Vein endothelial cell (primary cell): Measurements from ENCODE around the gene LENEP. TPM values are rescaled to one million over a fixed set of nuclear protein-coding genes. Genes with fewer than 3 reads are reported as not detected.

Experiments
- small RNA-seq: library from RNA; depleted of rRNA; stranded (forward); fragments of <200 nt; gene quantifications from one replicate; pipeline ENCODE3, GENCODE V24; 2012
- total RNA-seq: library from RNA; depleted of rRNA; stranded (reverse); fragments of >200 nt; gene quantifications from 2 replicates; pipeline ENCODE4 v1.2.3, GENCODE V29; 2012

Gene LENEP, protein sequence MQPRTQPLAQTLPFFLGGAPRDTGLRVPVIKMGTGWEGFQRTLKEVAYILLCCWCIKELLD
- 0.67 and 1.3 TPM in 2 replicates for total RNA-seq

DNA sequence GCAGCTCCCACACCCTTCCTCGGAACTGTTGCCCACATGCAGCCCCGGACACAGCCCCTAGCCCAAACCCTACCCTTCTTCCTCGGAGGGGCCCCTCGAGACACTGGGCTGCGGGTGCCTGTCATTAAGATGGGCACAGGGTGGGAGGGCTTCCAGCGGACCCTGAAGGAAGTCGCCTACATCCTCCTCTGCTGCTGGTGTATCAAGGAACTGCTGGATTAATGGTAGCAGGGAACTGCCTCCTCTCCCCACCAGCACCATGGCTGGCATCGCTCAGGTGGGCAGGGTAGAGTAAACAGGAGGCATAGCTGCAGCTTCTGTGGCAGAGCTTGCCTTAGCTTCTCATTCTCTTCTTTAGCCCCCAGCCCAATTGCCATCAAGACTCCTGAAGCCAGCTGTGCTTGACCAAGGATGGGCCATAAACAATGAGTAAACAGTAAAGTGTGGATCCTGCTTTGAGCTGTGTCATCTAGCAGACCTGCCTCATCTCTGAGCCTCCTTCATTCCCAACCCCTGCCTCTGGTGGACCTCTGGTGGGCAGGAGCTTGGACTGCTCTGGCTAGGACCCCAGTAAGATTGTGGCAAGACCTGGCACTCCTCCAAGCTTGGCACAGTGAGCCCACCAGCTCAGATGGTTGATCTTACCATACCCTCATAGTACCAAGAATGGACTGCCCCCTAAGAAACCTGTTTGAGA lies at the start of gene LENEP:
Gene LENEP, plus strand, starts transcription at position 15 of the 697 bp plus-strand sequence. Its CDS starts 22 bp downstream, at position 37.

DNA sequence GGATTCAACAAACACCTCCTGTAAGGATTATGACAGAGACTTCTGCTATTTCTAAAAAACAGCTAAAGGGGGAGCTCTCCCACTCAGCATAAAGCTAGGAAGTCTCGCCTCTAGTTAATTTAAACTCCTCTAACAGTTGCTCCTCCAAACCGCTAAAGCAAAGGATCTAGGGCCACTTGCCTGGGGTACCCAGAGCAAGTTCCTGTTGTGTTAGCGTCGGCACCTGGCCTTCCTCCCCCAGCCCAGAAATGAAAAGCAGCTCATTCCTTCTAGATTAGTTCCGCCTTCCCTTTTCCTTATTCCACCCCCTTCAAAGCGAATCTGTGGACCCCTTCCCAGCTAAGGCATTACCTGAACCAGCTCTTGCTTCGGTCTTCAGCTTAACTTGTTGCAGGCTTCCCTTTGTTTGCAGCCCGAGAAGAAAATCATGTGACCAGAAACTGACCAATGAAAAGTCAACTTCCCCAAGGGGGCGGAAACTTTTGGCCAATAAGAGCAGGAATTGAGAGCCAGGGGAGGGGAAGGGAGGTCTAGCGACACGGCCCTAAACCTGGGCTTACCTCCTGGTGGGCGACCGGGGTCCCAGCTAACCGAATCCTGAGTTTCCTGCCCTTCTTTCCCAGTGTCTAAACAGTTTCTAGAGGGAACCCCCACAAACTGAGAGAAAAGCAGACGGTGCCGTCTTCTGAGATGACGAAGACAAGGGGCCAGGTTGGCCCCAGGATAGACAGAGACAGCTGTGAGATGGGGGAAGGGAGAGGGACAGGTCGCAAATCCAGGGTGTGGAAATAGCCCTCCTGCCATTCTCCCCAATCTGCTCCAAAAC lies 37.5 kb upstream of the LENEP start, which contains the start of gene PBXIP1:
Gene PBXIP1, minus strand, starts transcription at position 382 of the 826 bp plus-strand sequence. CDS start 2,378 bp downstream, outside the sequence.

DNA sequence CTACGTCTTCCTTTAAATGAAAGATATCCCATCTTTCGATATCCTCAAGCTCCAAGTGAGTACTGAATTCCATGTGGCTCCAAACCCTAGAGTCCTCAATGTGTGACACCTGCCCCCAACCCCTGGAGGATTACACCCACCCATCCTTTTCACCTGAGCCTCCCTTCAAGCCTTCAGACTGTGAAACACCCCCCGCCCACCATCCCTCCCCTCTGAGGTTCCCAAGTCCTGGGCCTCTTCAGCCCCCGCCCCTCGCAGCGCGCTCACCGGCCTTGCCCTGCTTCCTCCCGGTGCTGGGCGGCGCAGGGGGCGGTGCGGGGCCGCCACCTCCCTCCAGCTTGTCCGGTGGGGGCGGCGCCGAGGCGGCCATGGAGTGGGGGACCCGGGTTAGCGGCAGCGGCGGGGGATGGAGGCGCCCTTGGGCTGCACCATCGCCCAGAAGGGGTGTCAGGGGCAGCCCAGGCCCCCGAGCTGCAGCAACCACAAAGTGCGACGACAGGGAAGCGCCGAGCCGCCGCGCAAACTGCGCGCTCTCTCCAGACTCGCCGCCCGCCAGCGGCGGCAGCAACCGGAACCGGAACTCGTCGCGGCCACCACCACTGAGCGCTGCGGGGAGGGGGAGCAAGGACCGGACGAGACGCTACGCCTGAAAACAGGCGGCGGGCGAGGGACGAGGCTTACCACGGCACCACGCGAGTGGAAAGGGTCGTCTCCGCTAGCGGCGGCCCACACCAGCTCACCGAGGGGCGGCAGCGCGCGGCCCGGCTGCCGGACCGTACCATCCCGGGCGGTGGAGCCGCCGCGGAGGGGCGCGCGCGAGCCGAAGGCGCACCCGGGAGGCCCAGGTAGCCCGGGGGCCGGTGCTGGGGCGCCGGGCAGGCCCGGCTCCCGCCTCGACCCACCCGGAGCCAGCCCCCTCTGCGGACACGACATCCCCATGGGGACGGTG lies 31.9 kb upstream of the LENEP start, which contains the start of gene PYGO2:
Gene PYGO2, minus strand, starts transcription at position 576 of the 949 bp plus-strand sequence. Its CDS starts 206 bp downstream, at position 370.

DNA sequence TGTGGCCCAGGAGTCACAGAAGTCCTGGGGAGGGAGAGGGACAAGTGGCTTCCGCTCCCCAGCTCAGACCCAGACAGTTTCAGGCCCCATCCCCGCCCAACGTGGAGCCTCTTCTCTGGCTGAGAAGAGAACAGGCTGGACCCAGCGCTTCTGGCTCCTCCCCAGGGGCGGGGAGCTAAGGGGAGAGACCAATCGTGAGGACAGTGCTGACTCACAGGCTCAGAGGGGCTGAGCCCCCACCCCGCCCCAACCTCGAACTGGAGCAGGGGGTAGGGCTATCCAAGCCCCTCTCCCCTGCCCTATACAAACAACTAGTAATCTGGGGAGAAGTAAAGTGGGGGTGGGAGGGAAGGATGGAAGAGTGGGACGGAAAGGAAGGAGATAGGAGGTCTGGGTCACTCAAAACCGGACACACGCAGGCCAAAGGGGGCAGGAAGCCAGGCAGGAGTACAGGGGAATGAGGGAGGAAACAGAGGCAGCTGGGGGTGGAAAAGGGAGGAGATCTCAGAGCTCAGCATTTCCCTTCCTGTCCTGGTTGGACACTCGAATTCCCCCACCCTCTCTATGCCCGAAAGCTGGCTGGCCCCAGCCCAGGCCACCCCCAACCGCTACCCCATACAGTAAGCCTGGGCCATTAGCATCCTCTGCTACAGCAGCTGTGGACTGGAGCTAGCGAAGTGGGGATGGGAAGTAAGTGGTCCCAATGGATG lies 22.6 kb upstream of the LENEP start, which contains the start of gene SHC1:
Gene SHC1, minus strand, starts transcription at position 117 of the 710 bp plus-strand sequence. CDS start 221 bp downstream, outside the sequence.

DNA sequence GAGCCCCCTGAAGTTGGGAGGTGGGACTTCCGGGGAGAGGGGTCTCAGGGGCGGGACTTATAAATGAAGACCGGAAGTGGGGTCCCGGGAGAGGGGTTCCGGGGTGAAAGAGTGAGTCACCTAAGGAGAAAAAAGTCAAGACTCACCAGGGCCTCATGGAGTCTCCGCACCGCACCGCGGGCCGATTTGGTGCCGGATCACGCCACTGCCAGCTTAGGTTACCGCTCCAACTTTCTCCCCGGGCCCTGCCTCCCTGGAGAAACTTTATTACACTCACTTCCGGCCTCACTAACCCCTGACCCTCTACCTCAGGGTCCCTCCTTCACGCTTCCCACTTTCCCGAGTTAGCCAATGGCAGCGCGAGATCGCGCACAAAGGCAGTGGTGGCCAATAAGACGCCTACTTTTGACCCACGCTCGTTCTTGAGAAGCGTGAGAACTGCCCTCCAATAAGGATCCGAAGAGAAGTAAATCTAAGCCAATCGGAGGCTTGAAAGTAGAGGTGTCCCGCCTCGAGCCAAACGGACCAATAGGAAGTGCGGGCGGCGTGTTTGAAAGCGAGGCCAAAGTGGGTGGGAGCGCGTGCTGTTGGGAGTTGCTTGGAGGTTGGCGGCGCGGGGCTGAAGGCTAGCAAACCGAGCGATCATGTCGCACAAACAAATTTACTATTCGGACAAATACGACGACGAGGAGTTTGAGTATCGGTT lies 19.1 kb upstream of the LENEP start, which contains the start of gene CKS1B:
Gene CKS1B, plus strand, starts transcription at position 580 of the 706 bp plus-strand sequence. Its CDS starts 65 bp downstream, at position 645.

DNA sequence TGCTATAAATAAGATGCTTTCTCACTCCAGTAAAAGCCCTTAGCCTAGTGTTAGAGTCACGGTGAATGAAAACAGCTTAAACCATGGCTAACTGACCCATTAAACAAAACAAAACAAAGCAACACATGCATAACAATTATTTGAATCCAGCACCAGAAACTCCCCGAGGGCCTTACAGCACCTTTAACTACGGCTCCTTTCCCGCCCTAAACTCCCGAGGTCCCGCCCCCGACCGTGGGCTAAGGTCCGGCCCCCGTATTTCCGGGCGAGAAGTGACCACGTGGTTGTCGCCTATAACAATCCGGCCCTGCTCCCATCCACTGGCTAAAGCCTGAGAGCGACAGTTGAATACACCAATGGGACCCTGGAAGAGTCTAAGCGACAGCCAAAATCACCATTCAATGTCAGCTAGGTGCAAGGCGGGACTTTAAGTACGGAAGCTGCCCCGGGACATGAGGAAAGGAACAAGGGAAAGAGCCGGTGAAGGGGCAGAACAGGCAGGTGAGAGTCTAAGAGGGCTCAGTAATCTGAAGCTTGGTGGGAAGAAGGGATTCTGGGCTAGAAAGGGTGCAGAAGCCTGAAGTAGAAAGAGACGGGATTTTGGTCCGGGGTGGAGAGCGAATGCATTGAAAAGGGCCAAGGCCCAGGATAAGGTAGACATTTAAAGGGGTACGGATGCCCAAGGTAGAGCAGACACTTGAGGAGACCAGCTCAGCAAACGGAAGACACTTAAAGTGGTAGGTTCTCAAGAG lies 10.3 kb upstream of the LENEP start, which contains the start of gene FLAD1:
Gene FLAD1, plus strand, starts transcription at position 448 of the 752 bp plus-strand sequence. CDS start 351 bp downstream, outside the sequence.

DNA sequence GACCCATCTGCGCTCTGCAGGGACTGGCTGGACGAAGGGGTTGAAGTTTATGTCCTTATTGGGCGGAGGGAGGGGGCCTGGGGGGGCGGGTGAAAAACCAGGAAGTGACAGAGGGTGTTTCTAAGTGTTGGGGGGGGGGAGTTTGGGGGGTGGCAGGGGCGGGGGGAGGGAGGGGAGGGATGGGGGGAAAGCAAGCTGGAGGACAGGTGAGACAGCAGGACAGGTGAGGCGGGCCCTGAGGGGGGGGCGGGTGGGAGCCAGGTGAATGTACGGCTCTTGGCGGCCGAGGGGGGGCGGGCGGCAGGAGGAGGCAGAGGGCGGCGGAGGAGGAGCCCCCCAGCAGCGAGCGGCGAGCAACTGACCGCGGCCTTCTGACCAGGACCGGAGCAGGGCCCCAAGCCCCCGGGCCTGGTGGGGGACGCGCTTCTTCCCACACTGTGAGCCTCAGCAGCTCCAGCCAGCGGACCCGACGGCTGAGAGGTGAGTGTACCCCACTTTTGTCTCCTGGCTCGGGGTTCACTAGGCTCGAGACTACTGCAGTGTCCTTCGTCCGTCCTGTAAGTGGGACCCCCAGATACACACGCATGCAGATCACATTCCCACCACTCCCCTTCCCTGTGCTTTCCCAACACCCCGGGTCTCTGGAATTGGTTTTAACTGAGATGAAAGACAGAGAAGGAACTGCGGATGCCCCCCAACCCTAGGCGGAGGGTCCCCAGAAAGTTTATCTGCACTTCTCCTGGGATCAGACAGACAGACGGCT lies 9.3 kb downstream of the LENEP start, which contains the start of gene ZBTB7B:
Gene ZBTB7B, plus strand, starts transcription at position 339 of the 763 bp plus-strand sequence. CDS start 11,859 bp downstream, outside the sequence.

DNA sequence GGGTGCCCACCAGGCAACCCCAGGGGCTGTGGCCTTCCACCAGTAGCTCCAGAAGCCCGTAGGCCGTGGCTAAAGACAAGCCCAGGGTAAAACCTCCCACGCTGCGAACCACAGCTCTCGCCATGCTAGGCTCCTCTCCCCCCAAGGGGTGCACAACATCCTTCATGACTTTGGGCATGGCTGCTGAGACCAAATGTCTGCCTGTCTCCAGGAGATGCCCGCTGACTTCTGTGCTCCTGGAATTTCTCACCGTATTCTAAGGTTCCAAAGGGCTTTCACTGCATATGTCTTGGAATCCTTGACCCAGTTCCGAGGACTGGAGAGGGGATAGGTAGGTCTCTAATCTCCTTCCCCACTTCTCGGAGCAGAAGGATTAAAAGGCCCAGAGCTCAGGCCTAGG lies 40.1 kb downstream of the LENEP start, which contains the start of the genes DCST1 and DCST2:
Gene DCST1, plus strand, starts transcription at position 301 of the 400 bp plus-strand sequence. CDS start 213 bp downstream, outside the sequence.
Gene DCST2, minus strand, starts transcription at position 258 of the 400 bp plus-strand sequence. Its CDS starts 80 bp downstream, at position 178.

Small RNA genes within 50 kb of the gene (small RNA-seq; reads per million reads assigned to genes)
- not detected for gene MIR4258
- gene RF00017: not detected

Other genes starting within 250 kb of the LENEP start
- gene KCNN3, start 123.3 kb upstream of the LENEP start, total RNA-seq: 1.2 and 2.3 TPM in 2 replicates
- 5.8 and 6.5 TPM in 2 replicates for gene PMVK, start 56.9 kb upstream of the LENEP start, total RNA-seq
- 59.8 and 75.1 TPM in 2 replicates for gene PBXIP1, start 37.5 kb upstream of the LENEP start, total RNA-seq
- 12.0 and 12.7 TPM in 2 replicates for gene PYGO2, start 31.8 kb upstream of the LENEP start, total RNA-seq
- gene SHC1, start 22.8 kb upstream of the LENEP start, total RNA-seq: 312 and 348 TPM in 2 replicates
- 52.3 and 69.7 TPM in 2 replicates for gene CKS1B, start 18.9 kb upstream of the LENEP start, total RNA-seq
- 32.7 and 35.1 TPM in 2 replicates for gene FLAD1, start 10.2 kb upstream of the LENEP start, total RNA-seq
- gene ZBTB7B, start 9.2 kb downstream of the LENEP start, total RNA-seq: 15.4 and 16.8 TPM in 2 replicates
- not detected in 2 replicates for gene DCST2, start 40.2 kb downstream of the LENEP start, total RNA-seq
- not detected in 2 replicates for gene DCST1, start 40.2 kb downstream of the LENEP start, total RNA-seq
- gene ADAM15, start 57.7 kb downstream of the LENEP start, total RNA-seq: 508 and 513 TPM in 2 replicates
- gene EFNA4, start 70.2 kb downstream of the LENEP start, total RNA-seq: 11.7 and 12.7 TPM in 2 replicates
- 1.6 and 3.6 TPM in 2 replicates for gene EFNA3, start 85.3 kb downstream of the LENEP start, total RNA-seq
- gene EFNA1, start 134.3 kb downstream of the LENEP start, total RNA-seq: 84.4 and 125 TPM in 2 replicates
- 28.1 and 31.6 TPM in 2 replicates for gene SLC50A1, start 142.3 kb downstream of the LENEP start, total RNA-seq
- gene DPM3, start 146.9 kb downstream of the LENEP start, total RNA-seq: 42.5 and 53.3 TPM in 2 replicates
- 81.0 and 141 TPM in 2 replicates for gene KRTCAP2, start 179.7 kb downstream of the LENEP start, total RNA-seq
- gene TRIM46, start 180.3 kb downstream of the LENEP start, total RNA-seq: 6.9 and 12.0 TPM in 2 replicates
- 15.8 and 16.7 TPM in 2 replicates for gene THBS3, start 214.3 kb downstream of the LENEP start, total RNA-seq
- gene MTX1, start 215.1 kb downstream of the LENEP start, total RNA-seq: 42.1 and 44.7 TPM in 2 replicates